ENCODE data around the gene NIN.
A peak's percentile ranks its signal among the peaks of the same experiment; 100 is the strongest.
"Not testable (repeated sequence)": the region's sequence is repeated elsewhere in the genome, so short reads cannot be mapped to it uniquely, and the experiment has no call there.

The NIN gene

DNA sequence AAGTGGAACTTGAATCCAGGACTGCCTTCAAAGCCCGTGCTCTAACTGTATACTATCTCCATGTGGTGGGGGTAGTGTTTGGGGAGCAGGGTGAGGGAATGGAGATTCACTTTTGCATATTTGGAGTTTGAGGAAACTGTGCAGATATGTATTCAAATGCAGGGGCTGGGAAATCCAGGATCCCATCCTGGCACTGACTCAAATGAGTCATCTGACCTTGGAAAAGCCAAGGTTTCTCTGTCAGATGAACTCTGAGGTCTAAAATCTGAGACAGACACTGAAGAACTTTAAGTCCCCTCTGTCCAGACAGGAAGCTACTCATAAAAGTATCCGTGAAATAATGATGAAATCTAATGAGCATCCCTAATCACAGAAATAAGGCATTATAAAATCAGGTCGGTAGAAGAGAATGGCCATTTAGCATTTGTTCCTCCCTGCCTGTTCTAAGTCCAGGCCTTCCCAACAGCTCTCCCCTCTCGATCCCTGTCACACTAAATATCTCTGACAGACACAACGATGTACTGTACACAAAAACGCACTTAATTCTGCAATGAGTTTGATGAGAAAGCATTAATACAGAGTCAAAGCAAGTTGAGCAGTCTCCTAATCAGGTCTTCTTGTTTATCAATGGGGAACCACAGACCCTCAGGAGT is 14.4 kb downstream of the NIN start:
- DNase-seq: no peak

DNA sequence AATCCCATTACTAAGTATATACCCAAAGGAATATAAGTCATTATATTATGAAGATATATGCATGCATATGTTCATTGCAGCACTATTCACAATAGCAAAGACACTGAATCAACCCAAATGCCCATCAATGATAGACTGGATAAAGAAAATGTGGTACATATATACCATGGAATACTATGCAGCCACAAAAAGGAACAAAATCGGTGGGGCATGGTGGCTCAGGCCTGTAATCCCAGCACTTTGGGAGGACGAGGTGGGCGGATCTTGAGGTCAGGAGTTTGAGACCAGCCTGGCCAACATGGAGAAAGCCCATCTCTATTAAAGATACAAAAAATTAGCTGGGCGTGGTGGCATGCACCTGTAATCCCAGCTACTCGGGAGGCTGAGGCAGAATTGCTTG is 15.4 kb downstream of the NIN start:
- not testable (repeated sequence) for DNase-seq

DNA sequence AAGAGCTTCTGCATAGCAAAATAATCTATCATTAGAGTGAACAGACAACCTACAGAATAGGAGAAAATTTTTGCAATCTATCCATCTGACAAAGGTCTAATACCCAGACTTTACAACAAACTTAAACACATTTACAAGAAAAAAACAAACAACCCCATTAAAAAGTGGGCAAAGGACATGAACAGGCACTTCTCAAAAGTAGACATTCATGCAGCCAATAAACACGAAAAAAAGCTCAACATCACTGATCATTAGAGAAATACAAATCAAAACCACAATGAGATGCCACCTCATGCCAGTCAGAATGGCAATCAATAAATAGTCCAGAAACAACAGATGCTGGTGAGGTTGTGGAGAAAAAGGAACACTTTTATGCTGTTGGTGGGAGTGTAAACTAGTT is 15.9 kb downstream of the NIN start:
- DNase-seq: not testable (repeated sequence)

DNA sequence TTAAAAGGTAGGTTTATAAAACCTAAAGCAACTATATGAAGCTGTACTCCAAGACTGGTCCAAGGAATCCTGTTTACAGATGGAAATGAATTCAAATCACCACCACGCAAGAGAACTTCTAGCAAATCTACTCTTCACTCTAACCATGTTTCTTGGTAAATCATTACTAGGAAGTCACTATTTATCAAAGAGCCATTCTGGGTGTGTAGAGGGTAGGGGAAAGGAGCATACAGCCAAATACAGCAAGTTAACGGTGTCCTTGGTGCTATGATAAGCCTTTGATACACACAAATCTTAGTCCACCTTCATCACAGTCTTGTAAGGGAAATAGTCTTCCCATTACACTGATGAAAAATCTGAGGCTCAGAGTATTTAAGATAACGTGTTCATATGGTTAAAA is 16.8 kb downstream of the NIN start:
- no peak for DNase-seq

DNA sequence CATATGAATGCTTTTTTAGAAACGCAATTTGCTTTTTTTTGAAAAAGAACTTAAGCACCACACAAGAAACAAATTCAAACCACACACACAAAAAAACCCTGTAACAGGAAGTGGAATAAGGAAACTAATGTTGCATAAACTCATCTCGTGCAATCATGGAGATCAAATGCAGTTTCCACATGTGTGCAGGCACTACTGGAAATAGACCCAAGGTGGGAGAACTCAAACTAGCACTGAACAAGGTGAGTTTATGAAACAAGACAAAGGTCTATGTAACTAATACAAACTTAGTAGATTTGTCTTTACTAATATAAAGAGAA is 17.5 kb downstream of the NIN start:
- no peak for DNase-seq

DNA sequence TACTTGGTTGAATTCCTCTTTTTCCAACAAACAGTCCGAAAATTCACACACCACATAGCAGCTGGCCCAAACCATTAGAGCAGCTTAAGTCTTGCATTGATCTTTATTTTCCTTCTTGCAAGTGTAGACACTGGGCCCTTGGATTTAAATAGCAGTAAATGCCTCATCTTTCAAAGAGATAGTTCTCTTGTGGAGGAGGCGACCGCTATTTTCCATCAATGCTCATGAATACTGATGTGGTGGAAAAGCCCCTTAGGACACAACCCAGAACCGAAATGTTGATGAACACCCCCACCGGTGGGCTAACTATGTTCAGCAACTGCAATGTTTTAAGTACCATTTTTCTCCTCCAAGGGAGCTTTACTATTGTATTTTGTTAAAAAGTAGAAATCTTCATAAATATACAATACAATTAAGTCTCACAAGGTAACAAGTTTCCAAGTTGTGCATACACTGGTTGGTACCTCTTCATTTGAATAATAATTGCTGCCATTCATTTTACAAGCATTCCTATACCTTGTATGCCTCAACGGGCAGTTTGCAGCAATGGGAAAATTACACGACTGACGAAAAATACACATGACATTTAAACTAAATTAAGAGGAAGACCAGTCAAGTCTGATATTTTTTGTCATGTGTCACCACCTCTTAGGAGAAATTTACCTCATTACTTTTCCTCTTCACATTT is 18.0 kb downstream of the NIN start:
- DNase-seq: no peak

DNA sequence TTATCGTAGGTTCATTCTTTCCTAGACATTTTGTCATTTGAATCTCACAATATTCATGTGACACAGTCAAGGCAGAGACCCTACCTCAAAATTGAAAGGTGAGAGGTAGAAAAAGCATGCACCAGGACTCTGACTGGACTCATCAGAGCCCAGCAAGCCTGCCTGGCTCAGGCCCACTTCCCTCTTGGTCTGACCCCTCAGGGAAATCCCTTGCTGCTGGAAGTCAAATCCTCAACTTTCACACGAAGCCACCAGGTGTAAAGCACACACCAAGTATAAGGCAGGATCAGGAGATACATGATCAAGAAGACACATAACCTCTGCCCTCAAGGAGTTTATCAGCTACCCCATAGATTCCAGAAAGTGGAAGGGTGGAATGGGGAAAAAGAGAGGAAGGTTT is 18.8 kb downstream of the NIN start:
- no peak for DNase-seq

DNA sequence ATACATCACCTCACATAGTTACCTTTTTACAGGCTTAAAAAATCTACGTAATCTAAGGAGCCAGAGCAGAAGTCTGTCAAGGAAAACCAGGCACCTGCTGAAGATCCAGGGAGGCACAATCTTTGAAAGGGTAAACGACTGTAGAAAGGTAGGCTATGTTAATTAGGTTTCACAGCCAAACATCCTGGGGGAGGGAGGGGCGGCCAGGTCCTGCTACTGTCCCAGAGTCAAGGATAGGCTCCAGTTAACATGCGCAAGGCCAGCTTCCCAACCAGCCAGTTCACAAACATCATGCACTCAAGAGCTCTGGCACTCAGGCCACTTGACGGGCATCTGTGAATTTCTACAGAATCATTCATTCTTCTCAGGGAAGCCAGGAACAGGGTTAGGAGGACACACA is 22.9 kb downstream of the NIN start:
- DNase-seq: no peak

DNA sequence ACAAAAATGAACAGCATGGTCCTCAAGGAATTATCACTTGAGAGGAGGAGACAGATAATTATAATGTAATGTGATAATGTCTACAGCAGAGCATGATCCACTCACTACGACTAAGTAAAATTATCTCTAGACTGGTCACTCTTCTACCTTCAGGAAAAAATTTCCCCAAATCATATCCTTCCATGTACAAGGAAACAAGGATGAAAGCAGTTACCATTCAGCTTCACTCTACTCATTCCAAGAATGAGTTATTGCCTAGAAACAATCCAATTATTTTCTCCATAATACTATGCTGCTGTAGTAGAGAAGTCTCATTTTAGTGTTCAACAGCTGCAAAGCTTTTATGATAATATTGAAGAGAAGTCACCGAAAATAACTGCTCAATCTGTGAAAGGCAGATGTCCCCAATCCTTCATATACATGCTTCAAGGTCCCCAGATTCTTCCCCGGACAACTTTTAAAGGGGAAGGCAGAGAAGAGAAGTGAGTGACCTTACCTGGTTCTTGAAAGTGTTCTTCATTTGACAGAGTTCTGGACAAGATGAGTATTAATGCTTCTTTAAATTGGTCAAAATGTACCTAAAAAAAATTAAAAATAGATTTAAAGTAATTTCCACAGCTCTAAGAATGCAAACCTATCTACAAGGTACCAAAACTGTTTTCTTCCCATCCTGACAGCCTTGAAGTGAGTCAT is 24.6 kb downstream of the NIN start:
- no peak for DNase-seq

DNA sequence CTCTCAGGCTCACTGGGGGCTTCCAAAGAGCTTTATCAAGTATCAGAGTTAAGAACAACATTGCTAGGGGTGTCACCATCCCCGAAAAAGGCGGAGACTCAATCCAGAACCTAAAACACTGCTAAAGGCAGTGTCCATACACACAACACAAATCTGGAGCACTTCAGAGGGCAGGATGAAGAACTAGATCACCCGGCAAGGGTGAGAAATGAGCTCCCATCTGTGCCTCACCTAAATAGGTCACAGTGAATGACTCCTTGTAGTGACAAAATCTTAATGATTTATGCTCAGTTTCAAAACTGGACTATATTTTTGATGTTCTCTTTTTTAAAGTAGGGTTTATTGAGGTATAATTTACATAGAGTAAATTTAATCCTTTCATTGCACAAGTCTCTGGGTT is 25.6 kb downstream of the NIN start:
- no peak for DNase-seq

DNA sequence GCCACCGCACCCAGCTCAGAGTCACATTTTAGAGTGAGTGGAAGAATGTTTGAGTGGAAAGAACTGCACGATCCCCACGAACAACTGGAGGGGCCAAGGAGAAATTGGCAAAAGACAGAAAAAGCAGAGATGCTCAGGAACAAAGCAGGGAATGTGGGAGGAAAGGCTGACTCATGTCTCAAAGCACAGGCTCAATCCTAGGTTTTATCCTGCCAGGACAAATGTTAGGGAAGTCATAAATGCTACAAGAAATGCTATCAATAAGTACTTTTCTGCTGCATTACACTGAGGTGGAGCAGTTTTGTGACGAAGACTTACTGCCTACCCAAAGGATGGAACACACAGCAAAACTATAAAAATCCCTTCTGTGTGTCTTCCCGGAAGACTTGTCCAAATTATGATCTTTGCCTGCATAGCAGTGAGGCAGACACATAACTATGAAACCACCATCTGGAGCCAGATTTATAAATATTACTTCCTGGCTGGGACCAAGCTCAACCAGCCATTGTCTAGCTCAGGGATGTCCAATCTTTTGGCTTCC is 26.7 kb downstream of the NIN start:
- DNase-seq: no peak

DNA sequence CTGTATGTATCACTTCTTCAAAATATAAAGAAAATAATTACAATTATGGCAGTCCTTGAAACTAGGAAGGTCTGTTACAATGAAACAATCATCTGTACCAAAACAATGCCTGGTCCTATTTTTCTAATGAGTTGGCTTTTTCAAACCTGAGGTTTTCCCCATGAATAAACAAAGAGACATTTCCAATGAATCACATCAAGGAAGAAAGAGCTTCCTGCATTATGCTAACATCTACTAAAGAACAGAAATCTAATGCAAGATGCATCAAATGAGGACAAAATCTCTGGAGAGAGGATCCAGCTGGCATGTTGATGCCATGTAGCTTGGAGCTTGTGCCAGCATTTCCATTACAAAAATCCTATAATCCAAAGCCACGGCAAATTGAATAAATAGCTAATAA is 29.3 kb downstream of the NIN start:
- DNase-seq: no peak

DNA sequence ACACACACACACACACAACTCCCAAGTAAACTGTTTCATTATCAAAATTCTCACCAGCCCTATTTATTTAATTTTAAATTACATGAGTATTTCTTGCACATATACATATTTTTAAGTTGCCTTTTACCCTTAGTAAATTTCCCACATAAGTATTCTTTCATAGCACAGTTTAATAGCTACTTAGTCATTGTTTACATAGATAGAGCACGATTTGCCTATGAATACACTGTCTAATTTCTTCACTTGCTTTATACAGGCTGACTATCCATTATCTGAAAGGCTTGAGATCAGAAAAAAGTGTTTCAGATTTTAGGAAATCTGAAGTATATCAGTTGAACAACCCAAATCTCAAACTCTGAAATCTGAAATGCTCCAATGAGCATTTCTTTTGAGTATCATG is 30.9 kb downstream of the NIN start:
- DNase-seq: peak; percentile 23

DNA sequence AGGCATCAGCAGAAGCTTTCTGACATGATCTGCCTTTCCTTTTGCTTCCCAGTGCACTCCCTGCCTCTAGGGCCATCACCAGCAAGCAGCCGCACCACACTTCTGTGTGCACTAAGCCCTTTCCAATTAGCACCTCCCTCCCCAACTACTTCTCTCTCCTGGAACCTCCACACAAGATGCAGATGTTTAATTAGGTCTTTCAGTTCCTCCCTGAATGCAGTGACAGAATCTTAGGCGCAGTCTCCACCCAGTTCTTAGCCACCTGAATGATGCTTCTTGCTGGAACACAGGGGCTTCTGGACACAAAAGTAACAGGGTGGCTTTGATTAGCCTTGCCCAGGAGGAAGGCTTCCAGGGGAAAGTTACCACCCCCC is 32.9 kb downstream of the NIN start:
- DNase-seq: no peak

DNA sequence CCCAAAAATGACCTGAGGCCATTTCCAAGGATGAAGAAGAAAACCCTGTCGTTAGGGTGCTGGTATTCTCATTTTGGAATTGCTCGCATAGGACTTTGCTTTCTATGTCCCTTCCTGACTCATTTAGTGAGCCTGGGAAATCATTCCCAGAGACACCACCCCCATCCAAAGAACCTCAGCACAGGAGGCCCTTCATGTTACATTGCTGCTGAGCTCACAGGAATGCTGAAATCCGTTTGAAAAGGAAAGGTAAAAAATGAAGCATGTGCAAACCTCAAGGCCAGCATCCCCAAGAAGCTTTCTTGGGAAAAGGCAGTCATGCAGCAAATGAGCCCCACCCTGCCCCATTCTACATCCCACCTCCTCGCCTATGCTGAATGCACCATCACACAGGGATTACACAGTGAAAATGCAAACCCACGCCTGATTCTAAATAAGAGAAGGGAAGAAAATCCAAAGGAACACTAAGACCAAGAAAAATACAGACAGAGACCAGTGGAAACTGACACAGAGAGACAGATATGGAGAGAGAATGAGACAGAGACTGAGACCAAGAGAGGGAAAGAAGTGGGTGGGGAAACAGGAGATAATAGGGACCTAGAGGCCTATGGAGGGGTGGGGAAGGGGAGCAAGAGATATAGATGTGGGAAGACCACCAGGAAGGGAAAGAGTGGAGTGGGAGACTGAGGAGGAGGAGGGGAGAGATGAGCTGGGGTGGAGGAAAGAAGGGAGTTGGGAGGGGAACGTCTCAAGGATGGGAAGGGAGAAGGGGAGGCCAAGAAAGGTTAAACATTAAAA is 33.5 kb downstream of the NIN start:
- no peak for DNase-seq

DNA sequence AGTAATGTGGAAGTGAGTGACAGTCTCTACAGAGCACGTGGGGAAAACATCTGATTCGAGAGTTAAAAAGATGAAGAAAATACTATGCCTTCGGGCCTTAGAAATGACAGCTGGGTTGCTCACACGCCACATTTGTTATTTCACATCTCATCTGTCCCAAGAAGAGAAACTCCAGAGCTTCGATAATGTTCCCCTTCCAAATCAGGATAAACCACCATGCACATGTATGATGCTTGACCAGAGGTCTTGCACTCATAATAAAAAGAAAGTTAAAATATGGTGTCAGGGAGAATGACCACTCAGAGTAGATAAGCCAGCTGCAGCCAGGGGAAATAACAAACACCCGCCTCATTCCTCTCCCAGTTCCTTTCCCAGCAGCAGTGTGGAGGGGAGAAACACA is 34.6 kb downstream of the NIN start:
- DNase-seq: no peak

DNA sequence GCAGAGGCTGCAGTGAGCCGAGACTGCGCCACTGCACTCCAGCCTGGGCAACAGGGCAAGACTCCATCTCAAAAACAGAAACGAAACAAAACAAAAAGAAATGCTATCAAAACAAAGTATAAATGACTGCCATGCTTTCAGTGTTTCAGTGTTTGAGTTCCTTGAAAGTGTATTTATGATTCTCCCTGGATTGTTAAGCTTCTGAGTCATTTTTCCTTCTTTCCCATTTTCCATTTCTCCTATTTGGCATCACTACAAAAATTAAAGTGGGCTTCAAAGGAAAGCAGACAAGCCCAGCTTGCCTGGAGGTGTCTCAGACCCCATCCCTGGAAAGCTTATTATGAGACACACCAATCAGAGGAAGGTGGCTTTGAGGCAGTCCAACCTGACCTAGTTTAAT is 35.1 kb downstream of the NIN start:
- DNase-seq: no peak

DNA sequence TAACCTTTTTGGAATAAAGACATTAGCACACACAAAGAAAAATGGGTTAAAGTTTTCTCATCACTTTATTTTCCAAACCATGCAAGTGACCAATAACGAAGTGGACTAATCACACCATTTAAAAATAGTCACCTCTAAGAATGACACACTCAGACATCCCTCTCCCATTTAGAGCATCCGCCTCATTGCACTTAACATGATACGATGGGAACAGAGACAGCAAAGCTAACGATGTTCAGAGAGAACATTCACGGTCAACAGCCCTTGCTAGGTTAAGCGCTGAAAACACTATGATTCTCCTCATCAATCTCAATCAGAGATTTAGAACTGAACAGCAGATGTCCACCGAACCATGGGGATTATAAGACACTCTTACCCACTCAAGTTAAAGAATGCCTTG is 35.8 kb downstream of the NIN start:
- no peak for DNase-seq

DNA sequence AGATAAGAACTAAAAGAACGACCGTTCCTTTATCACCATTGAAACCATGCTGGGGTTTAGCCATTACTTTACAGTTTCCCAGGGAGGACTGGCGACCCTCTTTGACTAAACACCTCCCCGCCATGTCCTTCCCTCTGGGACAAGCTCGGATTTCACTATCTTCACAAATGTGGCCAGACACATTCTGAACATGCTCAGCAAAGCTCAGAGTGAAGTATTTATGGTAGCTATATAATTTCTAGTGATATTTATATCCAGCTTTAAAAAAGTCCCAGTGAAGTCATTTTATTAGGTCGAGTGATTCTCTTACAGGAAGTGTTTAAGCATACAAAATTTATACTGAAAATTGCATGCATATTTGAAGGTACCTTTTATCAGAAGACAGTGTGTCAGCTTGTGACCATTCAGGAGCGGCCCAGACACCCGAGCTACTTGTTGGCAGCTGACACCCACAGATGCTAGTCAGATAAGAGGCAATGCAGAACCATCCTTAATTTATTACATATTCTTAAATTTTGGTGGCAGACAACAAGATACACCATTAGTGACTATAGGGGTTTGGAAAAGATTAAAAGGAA is 36.8 kb downstream of the NIN start:
- DNase-seq: no peak

DNA sequence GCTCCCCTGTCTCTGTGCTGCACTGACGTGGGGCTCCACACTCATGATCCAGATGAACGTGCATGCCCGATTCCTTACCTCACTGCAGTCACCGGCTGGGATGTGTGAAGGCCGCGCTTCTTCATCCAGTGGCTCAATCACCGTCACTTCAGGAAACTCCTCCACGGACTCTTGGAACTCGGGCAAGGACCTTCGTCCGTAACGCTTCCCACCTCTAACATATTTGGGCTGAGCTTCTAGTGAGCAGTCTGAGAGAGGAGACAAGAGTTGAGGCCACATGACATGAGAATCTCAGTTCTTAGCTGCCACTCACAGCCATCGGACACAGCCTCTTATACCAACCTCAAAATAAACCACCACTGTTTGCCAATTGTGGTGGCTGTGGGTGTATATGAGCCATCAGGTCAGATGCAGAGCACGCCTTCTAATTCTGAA is 38.3 kb downstream of the NIN start:
- DNase-seq: no peak

DNA sequence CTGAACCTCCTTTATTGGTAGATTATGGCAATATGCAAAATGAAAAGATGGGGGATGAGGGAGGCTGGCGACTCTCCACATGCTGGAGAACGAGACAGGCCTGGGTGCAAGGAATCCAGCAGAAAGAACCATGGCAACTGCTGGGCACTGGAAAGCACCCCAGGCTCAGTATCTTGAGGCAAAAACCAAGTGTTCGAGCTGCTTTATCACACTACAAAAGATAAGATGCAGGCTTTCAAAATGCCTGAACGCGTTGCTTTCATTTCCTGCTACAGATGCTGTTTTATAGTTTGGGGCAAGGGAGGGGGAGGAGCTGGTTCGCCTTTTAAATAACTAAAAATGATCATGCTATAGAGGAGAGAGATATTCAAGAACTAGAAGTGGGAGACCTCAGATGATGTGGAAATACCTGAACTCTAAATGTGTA is 38.9 kb downstream of the NIN start:
- DNase-seq: no peak

DNA sequence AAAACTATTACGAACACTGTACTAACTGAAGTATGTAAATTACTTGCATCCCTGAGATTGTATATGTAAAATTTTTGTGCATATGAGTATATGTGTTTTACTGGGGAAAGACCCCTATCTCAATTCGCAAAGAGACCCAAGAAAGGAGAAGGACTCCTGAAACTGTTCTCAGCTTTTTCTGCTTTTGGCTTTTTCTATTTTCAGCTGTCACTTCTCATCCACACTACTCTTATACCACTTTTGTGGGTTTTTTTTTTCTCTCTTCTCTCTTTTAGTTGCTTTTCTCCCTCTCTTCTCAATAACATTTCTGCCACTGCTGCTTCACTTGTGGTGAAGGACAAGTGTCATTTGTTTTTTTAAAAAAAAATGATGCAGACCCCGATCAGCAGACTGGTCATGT is 39.8 kb downstream of the NIN start:
- DNase-seq: no peak

DNA sequence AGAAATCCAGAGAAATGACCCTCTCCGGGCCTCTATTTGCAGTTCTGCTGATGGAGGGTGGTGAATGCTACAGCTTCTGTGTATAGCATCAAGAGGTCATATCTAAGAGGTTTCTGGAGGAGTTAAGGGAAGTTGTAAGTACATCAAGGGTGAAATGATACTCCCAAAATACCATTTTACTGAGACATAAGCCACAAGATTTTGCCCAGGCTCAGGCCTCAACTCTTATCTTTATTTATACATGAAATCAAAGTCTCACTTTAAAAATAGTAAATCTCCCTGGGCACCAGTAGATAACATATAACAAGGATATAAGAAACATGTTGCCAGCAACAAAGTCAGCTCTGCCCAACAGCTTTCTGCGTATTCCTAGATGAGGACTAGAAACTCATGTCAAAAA is 40.4 kb downstream of the NIN start:
- no peak for DNase-seq

Data from NCI-H526 treated with DMSO at 0.1 percent for 48 hours (cell line).